Cardiac fibroblast (primary cell): Measurements from ENCODE around the gene STAT2.

Source experiments
- DNase-seq, 2 donors: peaks; one replicate each; pipeline versions ENCODE4 v3.0.0 to v3.0.0-alpha.2; 2010; ENCODE audit warnings: low read depth in 2 of 2
- H3K4me3 ChIP-seq, 2 donors: replicated peaks in 1 of 2; 1 replicate in 1 of 2; 2 replicates in 1 of 2; pipeline ENCODE4 v1.5.1; 2011; ENCODE audit warnings: low read depth in 2 of 2, low read length in 2 of 2, mild to moderate bottlenecking in 2 of 2, moderate library complexity in 1 of 2
- TF ChIP-seq, protein P1 (sequence below): IDR thresholded peaks from one replicate; pipeline ENCODE4 v1.5.1; 2011; ENCODE audit warnings: low read depth, mild to moderate bottlenecking, low read length, inconsistent platforms

STAT2 gene

DNA sequence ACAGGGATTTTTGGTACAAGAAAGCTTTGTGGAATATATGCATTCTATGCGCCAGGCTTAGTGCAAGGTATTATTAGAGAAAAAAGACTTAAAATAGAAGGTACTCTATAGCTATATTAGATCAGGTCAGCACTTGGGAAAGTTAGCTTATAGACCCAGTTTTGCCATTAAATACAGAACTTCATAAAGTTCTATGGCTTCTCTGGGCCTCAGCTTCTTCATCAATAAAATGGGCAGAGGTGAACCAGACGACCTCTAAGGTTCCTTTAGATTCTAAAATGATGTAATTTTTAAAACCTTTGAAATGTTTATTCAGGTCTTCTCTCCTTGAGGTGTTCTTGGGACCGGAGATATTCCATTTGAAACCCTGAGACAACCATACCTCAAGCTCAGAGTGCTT, 51.2 kb downstream of the STAT2 start:
- no peak overlapping the region for H3K4me3 ChIP-seq
- TF ChIP-seq, protein P1, sequence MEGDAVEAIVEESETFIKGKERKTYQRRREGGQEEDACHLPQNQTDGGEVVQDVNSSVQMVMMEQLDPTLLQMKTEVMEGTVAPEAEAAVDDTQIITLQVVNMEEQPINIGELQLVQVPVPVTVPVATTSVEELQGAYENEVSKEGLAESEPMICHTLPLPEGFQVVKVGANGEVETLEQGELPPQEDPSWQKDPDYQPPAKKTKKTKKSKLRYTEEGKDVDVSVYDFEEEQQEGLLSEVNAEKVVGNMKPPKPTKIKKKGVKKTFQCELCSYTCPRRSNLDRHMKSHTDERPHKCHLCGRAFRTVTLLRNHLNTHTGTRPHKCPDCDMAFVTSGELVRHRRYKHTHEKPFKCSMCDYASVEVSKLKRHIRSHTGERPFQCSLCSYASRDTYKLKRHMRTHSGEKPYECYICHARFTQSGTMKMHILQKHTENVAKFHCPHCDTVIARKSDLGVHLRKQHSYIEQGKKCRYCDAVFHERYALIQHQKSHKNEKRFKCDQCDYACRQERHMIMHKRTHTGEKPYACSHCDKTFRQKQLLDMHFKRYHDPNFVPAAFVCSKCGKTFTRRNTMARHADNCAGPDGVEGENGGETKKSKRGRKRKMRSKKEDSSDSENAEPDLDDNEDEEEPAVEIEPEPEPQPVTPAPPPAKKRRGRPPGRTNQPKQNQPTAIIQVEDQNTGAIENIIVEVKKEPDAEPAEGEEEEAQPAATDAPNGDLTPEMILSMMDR = no peak
- no peak for DNase-seq

DNA sequence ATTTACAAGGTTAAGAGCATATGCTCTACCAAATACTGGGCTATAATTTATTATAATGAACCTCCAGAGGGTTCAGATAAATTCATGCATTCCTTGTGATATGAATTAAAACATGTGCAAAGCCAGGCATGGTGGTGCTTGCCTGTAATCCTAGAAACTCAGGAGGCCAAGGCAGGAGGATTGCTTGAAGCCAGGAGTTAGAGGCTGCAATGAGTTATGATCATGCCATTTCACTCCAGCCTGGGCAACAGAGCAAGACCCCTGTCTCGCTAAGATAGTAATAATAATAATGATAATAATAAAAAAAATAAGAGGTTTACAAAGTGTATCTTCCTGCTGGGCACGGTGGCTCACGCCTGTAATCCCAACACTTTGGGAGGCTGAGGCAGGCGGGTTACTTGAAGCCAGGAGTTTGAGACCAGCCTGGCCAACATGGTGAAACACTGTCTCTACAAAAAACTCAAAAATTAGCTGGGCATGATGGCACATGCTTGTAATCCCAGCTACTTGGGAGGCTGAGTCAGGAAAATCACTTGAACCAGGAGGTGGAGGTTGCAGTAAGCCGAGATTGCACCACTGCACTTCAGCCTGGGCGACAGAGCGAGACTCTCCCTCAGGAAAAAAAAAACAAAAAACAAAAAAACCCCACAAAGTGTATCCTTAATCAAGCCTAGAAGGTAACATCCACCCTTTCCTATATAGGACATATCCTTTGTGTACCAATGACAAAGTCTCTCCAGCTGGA, 52.5 kb downstream of the STAT2 start:
- no peak for DNase-seq
- no peak overlapping the region for H3K4me3 ChIP-seq
- TF ChIP-seq, protein P1 = no peak

DNA sequence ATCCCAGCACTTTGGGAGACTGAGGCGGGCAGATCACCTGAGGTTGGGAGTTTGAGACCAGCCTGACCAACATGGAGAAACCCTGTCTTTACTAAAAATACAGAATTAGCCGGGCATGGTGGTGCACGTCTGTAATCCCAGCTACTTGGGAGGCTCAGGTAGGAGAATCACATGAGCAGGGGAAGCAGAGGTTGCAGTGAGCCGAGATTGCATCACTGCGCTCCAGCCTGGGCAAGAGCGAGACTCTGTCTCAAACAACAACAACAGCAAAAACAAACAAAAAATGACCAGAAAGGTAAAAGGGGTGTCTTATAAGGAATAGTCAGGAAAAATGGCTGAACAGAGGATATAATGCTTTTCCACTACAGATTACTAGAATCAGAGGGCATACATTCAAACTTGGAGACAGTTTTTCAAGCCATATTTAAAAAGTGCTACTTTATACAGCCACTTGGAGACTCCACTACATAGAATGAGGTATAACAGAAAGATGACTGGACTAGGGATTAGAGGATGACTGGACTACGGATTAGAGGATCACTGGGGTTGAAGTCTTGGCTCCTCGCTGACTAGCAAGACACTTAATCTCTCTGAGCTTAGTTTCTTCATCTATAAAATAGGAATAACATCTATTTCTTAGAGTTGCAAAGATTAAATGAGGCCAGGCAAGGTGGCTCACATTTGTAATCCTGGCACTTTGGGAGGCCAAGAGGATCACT, 54.9 kb downstream of the STAT2 start:
- TF ChIP-seq, protein P1 = no peak
- DNase-seq = no peak
- H3K4me3 ChIP-seq = no peak overlapping the region

DNA sequence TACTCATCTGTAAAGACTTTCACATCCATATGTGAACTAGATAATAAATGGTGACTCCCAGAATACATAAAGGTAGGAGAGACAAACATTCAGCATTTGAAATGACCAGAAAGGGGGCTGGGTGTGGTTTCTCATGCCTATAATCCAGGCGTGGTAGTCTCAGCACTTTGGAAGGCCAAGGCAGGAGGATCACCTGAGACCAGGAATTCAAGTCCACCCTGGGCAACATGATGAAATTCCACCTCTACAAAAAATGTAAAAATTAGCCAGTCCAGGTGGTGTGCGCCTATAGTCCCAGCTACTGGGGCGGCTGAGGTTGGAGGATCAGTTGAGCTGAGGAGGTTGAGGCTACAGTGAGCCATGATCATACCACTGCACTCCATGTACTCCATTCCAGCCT, 55.6 kb downstream of the STAT2 start:
- no peak for DNase-seq
- no peak overlapping the region for H3K4me3 ChIP-seq
- TF ChIP-seq, protein P1 = no peak

DNA sequence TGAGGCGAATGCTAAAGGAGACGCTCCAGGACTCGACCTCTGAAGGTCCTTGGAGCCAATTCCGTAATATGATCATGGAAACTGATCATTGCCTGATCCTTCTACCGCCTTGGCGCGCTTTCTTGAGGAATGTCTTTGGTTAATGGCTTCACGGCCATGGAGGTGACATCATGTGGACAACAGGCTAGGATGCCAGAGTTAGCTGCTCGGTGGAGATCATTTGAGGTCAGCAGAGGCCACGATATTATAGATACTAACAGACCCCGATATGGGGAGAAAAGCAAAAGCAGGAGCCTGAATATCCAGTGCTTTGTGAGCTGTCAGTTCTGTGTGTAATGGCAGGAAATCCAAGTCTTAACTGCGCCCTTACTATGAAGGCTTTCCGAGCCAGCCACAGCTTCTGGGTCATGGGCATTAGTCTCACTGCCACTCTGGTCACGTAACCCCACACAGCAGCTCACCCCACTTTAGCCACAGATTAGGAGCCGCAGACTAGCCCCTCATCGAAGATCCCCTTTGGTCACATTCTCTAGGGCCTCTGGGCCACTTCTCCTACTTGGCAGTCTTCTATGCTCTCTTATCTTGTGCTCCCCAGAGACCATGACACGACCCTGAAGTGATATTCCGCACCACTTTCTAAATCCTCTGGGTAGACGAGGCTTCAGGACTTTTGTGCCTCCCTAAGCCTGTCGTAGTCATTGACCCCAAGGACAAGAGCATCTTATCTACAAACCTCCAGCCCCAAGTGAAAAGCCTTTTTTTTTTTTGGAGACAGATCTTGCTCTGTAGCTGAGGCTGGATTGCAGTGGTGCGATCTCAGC, 59.1 kb downstream of the STAT2 start:
- peak overlapping the region; percentile 73 to 89 for H3K4me3 ChIP-seq
- peak in 1 of 2 donors; percentile 6 for DNase-seq
- TF ChIP-seq, protein P1 = no peak

DNA sequence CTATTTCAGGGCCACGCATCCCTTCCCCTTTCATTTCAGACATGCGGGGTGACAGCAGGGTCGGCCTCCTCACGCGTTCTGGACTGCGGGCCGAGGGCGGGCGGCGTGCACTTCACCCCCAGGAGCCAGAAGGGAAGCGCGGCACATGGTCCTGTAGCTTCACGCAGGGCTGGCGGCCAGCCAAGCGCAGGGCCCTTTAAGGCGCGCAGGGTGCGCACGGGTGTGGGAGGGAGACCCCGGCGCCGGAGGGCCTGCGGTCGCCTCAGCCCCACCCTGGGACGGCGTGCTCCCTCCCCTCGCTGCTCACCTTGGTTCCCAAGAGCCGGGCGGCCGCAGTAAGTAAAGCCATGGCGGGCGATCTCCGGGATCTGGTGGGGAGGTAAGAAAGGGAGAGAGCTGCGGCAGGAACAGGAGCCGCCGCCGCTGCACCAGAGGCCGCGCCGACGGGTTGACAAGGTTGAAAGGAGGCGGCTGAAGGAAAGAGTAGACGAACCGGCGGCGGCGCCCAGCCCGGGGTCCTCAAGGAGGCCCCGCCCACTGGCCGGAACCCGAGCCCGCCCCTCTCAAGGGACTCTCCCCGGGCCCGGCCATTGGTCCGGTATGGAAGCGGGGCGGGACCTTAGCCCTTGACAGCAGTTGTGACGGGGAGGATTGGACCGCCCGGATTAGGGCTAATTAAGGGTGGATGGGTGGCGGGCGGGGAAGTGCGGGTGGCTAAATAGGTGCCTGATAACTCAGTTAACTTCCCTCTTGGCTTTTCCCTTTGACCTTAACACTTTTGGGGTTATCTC, 59.9 kb downstream of the STAT2 start, which contains the start of gene CS:
CS (minus strand) TSS at position 478 of the 791 bp plus-strand sequence; CDS start at position 349, 129 bp downstream.
- DNase-seq = peak; percentile 98
- H3K4me3 ChIP-seq = peak within 1 kb of the TSS; percentile 73 to 89
- TF ChIP-seq, protein P1 = no peak
